Measurements from ENCODE around the gene ABCD4.

DNA sequence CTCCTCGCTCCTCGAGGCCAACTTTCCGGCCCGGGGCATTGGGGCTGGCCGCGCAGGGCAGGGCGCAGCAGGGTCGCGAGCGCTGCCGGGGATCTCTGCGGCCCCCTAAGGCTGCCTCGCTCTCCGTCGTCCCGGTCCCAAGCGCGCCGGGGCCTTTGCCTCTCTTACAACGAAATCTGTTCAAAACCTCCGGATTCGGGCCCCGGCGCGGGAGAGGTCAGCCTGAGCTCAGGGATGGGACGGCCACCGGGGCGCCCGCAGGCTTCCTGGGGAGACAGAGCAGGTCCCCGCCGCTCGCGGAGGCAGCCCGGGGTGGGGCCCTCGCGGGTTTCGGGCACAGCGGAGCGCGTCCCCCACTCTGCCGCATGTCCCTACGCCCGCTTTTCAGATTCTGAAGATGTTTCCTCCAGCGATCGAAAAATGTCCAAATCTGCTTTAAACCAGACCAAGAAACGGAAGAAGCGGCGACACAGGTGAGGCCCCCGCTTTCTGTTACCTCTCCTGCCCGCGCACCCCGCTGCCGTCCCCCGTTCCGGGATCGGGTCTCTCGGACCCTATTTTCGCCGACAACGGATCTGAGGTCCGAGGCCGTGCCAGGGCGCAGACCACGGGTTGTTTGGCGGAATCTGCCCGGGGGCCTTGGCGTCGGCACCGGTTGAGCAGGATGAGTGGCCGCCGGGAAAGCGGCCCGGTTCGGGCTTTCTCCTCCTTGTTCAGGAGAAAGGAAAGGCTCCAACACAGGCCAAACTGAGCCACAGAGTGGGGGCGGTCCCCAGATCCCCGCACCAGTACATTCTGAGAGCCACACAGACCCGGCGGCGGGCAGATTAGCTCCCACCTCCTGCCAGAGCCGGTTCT lies 61.7 kb downstream of the ABCD4 start:
- TF ChIP-seq, protein P1, sequence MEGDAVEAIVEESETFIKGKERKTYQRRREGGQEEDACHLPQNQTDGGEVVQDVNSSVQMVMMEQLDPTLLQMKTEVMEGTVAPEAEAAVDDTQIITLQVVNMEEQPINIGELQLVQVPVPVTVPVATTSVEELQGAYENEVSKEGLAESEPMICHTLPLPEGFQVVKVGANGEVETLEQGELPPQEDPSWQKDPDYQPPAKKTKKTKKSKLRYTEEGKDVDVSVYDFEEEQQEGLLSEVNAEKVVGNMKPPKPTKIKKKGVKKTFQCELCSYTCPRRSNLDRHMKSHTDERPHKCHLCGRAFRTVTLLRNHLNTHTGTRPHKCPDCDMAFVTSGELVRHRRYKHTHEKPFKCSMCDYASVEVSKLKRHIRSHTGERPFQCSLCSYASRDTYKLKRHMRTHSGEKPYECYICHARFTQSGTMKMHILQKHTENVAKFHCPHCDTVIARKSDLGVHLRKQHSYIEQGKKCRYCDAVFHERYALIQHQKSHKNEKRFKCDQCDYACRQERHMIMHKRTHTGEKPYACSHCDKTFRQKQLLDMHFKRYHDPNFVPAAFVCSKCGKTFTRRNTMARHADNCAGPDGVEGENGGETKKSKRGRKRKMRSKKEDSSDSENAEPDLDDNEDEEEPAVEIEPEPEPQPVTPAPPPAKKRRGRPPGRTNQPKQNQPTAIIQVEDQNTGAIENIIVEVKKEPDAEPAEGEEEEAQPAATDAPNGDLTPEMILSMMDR (conservative IDR thresholded peaks at IDR 0.05 in 1 of 2, IDR thresholded peaks at IDR 0.05 in 1 of 2; ENCODE audit: extremely low read depth in 1 of 2, insufficient read depth in 1 of 2, low read depth in 1 of 2, low read length in 2 of 2) = no peak
- TF ChIP-seq EZH2 (IDR thresholded peaks at IDR 0.05; ENCODE audit: borderline replicate concordance, low read length) = peak; percentile 87

All from mammary epithelial cell (primary cell).